GM12892 (cell line): ENCODE data around the gene MICAL3.

Source experiments
- POLR2AphosphoS5 ChIP-seq: IDR thresholded peaks from 2 replicates; pipeline ENCODE4 v1.6.1; 2011; ENCODE audit warnings: low read depth, low read length, control low read depth
- TAF1 ChIP-seq: IDR thresholded peaks from 2 replicates; pipeline ENCODE4 v1.6.1; 2011; ENCODE audit warnings: low read depth, mild to moderate bottlenecking, control low read depth, low read length, borderline replicate concordance

- no peak for TF ChIP-seq POLR2AphosphoS5
- no peak for TF ChIP-seq TAF1
Measured at GRCh38 chr22:17818180-17818579, 206.2 kb downstream of the MICAL3 start.
